Right ventricle myocardium inferior (tissue), 1 donor: Measurements from ENCODE around the gene ADCY2. TPM values are rescaled to one million over a fixed set of nuclear protein-coding genes. Genes with fewer than 3 reads are reported as not detected.

Source experiments
- ATAC-seq: fragments of 200-7000 bp; cut with Tn5 transposase; one replicate; pipeline ENCODE4 v1.9.1; 2020; ENCODE audit warnings: mild to moderate bottlenecking, moderate library complexity
- DNase-seq: peaks from one replicate; pipeline ENCODE4 v3.0.0; 2021; ENCODE audit errors: missing footprints
- intact Hi-C: fragments of 100-400 bp; cut with DNase I; formaldehyde crosslinking; loops from one replicate; pipeline ENCODE4 v1.11.0; 2022
- total RNA-seq: library from RNA; stranded (reverse); fragmentation: NEBNext Ultra II Directional; extraction: Animal tissue kit (Norgen Biotek cat#: 25700); gene quantifications from one replicate; pipeline ENCODE4 v1.2.1, GENCODE V29; 2021
- donor health status: DM: no; HTN: yes; CAD: no; lungs with severe emphysema.

The ADCY2 gene
- total RNA-seq, 1 donor from 2014 or later = 0.19 TPM

- DNase-seq (no peak), ATAC-seq (no peak)
- intact Hi-C loops = no loop called here
Measured at GRCh38 chr5:7816535-7816901, 420.6 kb downstream of the ADCY2 start.

DNA sequence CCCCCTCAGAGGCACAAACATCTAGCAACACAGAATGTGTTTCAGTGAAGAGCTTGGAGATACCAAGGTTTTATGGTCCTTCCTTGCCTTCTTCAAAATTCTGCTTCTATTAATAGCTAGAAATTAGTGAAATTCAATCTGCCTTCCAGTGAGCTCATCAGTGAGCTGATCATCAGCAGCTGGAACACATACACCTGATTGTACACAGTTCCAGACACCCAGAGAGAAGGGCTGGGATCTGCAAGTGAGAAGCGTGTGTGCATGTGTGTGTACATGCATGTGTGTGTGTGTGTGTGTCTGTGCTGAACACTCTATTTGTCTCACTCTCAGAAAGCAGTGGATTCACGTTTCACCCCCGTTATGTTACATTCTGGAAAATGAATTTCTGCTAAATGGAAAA, 426.5 kb downstream of the ADCY2 start:
- ATAC-seq = no peak
- intact Hi-C loops = no loop called here
- no peak for DNase-seq

- intact Hi-C loops = no loop called here
- DNase-seq (no peak), ATAC-seq (no peak)
Measured at GRCh38 chr5:7823594-7823993, 427.7 kb downstream of the ADCY2 start.

- ATAC-seq (no peak), DNase-seq (no peak)
- intact Hi-C loops = no loop called here
Measured at GRCh38 chr5:7824995-7825394, 429.1 kb downstream of the ADCY2 start.

DNA sequence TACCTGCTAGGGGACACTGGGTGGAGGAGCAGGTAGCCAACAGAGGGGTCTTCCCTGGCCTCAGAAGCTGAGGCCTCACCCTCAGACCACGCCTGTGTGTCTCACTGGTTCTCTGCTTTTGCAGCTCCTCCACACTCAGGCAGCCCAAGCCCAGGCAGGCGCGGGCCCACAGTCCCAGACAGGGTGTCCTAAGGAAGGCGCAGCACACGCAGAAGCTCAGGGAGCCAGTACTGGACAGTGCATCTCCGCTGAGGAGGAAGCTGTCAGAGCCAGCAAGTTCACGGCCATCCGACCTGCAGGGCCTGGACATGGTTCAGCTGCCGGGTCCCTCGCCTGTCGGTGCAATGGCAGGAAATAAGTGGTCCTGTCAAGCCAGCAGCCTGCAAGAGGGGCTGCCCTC, 429.7 kb downstream of the ADCY2 start:
- intact Hi-C loops = no loop called here
- no peak for ATAC-seq

GRCh38 chr5:7827610-7828009, 431.7 kb downstream of the ADCY2 start:
- intact Hi-C loops = no loop called here
- DNase-seq = no peak
- ATAC-seq = no peak

More for the DNA sequence above, 429.7 kb downstream of the ADCY2 start:
- DNase-seq = no peak

GRCh38 chr5:7828269-7828668, 432.3 kb downstream of the ADCY2 start:
- peak; percentile 88 for ATAC-seq

GRCh38 chr5:7834982-7835381, 439.0 kb downstream of the ADCY2 start:
- ATAC-seq (no peak), DNase-seq (no peak)
- intact Hi-C loops = no loop called here

More at GRCh38 chr5:7828269-7828668, 432.3 kb downstream of the ADCY2 start:
- DNase-seq = no peak
- intact Hi-C loops = no loop called here

DNA sequence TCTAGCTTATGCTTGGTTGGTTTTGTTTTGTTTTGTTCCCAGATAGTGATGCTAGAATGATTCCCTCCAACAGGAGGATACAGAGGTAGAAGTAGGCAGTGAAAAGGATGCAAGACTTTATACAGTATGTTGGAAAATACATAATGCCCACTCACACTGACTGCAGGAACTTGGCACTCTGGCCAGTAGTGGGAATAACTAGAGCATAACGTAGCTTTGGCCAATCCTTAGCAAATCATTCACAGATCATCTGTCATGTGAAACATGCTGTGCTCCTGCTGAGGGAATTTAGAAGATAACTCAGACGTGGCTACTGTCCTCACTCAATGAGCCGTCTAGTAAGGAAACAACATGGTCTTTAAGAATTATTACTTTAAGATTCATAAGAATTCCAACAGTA, 441.5 kb downstream of the ADCY2 start:
- no peak for ATAC-seq
- no peak for DNase-seq
- intact Hi-C loops = no loop called here

- intact Hi-C loops = no loop called here
- DNase-seq (no peak), ATAC-seq (no peak)
Measured at GRCh38 chr5:7842531-7842930, 446.6 kb downstream of the ADCY2 start.

DNA sequence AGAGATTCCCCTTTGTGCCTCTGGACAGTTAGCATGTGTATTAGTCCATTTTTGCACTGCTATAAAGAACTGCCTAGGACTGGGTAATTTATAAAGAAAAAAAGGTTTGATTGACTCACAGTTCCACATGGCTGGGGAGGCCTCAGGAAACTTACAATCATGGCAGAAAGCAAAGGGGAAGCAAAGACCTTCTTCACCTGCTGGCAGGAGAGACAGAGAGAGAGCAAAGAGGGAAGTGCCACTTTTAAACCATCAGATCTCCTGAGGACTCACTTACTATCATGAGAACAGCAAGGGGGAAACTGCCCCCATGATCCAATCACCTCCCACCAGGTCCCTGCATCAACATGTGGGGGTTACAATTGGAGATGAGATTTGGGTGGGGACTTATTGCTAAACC, 449.0 kb downstream of the ADCY2 start:
- DNase-seq = no peak
- intact Hi-C loops = no loop called here
- no peak for ATAC-seq

GRCh38 chr5:7845557-7845956, 449.6 kb downstream of the ADCY2 start:
- DNase-seq = no peak
- intact Hi-C loops = no loop called here
- no peak for ATAC-seq

- intact Hi-C loops = no loop called here
Measured at GRCh38 chr5:7846327-7846726, 450.4 kb downstream of the ADCY2 start.

GRCh38 chr5:7848296-7848695, 452.4 kb downstream of the ADCY2 start:
- intact Hi-C loops = no loop called here
- DNase-seq (no peak), ATAC-seq (no peak)

More at GRCh38 chr5:7846327-7846726, 450.4 kb downstream of the ADCY2 start:
- no peak for ATAC-seq
- DNase-seq = no peak

DNA sequence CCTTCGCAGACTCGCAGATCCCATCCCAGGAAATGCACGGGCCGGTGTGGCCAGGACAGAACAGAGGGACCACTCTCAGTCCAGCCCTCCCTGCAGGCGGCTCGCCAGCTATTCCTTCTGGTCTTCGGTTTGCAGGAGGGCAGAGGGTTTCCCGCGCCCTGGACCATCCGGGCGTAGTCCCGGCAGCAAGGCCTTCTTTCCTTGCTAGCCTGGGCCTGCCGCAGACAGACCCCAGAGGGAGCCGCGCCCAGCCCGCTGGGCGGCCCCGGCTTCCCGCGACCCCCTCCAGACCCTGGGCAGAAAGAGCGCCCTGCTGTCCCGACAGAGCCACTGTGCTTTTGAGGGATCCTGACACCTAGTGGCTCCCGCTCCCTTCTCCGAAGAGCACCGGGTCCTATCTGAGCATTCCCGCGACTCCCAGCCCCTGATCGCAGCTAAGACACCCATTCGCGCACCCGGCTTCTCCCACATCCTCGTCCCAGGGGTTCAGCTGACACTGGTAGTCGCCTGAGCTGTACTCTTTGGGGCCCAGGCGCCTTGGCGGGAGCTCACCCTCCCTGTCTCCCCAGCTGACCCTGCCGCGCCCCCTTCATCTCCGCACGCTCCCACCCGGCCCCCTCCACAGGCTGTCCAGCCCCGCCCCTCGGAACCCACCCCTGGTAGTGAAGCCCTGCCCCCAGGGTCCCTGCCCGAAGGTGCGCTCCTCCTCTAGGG, 453.9 kb downstream of the ADCY2 start:
- intact Hi-C loops = no loop called here
- ATAC-seq = peak; percentile 47
- no peak for DNase-seq

- peak; percentile 63 for ATAC-seq
- intact Hi-C loops = no loop called here
- peak; percentile 67 for DNase-seq
Measured at GRCh38 chr5:7850395-7851239, 454.7 kb downstream of the ADCY2 start, which contains the start of gene CFAP90. Gene CFAP90, minus strand, starts transcription at chr5:7851133. Its CDS starts 112 bp downstream, at chr5:7851021.

DNA sequence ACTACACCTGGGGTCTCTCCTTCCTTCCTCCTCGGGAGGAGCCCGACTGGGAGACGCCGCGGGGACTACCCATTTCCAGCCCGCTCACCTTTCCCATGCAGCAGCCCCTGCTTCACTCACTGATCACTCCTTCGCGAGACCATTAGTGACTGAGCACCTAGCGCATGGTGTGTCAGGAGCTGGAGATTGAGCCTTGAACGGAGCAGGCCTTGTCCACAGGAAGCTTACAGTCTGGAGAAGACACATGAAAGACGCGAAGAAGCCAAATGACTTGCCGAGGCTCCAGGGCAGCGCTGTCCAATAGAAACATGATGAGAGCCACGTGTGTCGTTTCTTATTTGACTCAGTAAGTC, 455.3 kb downstream of the ADCY2 start:
- ATAC-seq = no peak
- no peak for DNase-seq
- intact Hi-C loops = no loop called here

DNA sequence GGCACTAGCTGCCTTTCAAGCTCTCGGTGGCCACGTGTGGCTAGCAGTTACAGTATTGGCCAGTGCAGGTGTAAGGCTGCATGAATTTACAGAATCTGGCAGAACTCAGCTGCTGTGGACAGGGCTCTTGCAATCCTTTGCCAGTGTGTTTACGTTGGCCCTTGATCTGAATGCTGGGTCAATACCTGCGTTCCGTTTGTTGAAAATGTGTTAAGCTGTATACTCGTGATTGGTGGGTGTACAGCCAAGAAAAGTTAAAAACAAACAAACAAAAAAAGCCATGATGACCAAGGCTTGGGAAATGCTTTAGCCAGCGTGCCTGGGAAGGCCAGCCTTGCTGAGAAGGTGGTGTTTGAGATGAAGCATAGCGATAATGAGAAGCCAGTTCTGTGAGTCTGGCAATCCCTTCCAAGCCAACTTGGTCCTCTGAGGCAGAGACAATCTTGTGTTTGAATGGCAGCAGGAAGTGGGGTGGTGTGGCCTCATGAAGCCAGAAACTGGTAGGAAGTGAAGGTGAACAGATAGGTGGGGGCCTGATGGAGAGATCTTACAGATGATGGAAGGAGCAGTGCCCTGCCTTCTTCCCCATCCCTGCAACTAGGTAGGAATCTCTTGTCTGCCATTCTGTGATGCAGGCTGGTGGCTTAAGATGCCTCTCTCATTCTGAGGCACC, 455.8 kb downstream of the ADCY2 start:
- ATAC-seq (no peak), DNase-seq (no peak)
- intact Hi-C loops = no loop called here

DNA sequence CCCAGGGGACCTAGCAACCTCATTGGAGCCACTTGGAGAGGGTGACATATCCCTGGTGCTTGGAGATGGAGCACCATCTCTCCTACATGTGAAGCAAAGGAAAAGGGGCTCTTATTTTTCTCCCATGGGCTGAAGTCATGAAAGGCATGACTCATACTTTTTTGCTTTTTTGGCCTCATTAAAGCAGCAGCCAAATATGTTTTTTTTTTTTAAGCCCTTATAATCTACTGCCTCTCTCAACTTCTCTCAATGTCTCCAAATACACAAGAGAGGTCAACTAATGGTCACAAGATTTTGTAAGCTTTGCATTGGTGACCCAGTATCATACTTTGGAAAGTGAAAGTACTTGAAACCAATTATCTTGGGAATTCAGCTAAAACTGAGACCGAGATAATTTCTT, 456.6 kb downstream of the ADCY2 start:
- no peak for DNase-seq
- ATAC-seq = peak; percentile 34
- intact Hi-C loops = no loop called here

DNA sequence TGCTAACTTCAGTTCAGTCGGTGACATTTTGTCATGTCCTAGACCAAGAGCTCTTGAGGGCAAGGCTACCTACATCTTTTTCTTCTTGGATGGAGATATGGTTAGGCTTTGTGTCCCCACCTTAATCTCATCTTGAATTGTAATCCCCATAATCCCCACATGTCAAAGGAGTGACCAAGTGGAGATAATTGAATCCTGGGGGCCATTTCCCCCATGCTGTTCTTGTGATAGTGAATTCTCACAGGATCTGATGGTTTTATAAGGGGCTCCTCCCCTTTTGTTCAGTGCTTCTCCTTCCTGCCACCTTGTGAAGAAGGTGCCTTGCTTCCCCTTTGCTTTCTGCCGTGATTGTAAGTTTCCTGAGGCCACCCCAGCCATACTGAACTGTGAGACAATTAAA, 457.1 kb downstream of the ADCY2 start:
- intact Hi-C loops = no loop called here
- DNase-seq (no peak), ATAC-seq (no peak)
